K562 (cell line): ENCODE results near the gene STMN3. TPM values are rescaled to one million over a fixed set of nuclear protein-coding genes. Genes with fewer than 3 reads are reported as not detected.

Experiments used
- ATAC-seq: fragments of 200-7000 bp; cut with Tn5 transposase; 3 replicates; pipeline ENCODE4 v1.9.1; 2020; ENCODE audit warnings: moderate library complexity
- BruUV-seq: library from RNA; stranded (reverse); fragments of 400-500 nt; replicated peaks from 2 replicates; lab custom pipeline; 2021; lab: Mats Ljungman, UMichigan
- CTCF ChIA-PET: fragments of 300-600 bp; formaldehyde crosslinking; extraction: SDS; loops from one replicate; lab custom pipeline; 2021; ENCODE audit warnings: low intra/inter-chr PET ratio; lab: Yijun Ruan, JAX
- POLR2A ChIA-PET: fragments of 300-600, 350-650 bp; sonication (Branson Sonifier 250); formaldehyde crosslinking; extraction: SDS; loops from one replicate; lab custom pipeline; 2021; ENCODE audit warnings: antibody characterized with exemption, inconsistent platforms; lab: Yijun Ruan, JAX
- DNase-seq, 4 experiments: peaks; one replicate each; pipeline versions ENCODE4 v3.0.0 to v3.0.0-alpha.2; 2011 to 2018; ENCODE audit warnings: low spot score in 3 of 4, mixed read lengths in 3 of 4; ENCODE audit errors: extremely low read depth in 1 of 4
- FAIRE-seq: peaks from 2 replicates; lab custom pipeline; 2011; peaks lifted over from hg19 to GRCh38; lab: Jason Lieb, UNC
- H2AFZ ChIP-seq: 2 replicates; pipeline ENCODE4 v1.6.0; 2011; ENCODE audit warnings: low read depth, low read length, control low read depth, inconsistent platforms
- H3K27ac ChIP-seq: fragments of 200-600 bp; 3 replicates; pipeline ENCODE4 v1.8.0; 2011; ENCODE audit warnings: low read depth, mild to moderate bottlenecking, control low read depth, inconsistent platforms, low read length, moderate library complexity, mixed read lengths; ENCODE audit errors: extremely low read depth
- H3K27me3 ChIP-seq, 2 experiments: fragments of 300-600 bp in 1 of 2; 2 replicates in 1 of 2; 3 replicates in 1 of 2; pipeline versions ENCODE4 v1.6.0 to v1.8.0; 2011; ENCODE audit warnings: inconsistent platforms in 2 of 2, low read length in 2 of 2, mild to moderate bottlenecking in 1 of 2, mixed read lengths in 1 of 2, moderate library complexity in 1 of 2; ENCODE audit not compliant: control insufficient read depth in 2 of 2, insufficient read depth in 2 of 2
- H3K36me3 ChIP-seq: fragments of 300-600 bp; 3 replicates; pipeline ENCODE4 v1.8.0; 2011; ENCODE audit warnings: mild to moderate bottlenecking, low read length, inconsistent platforms; ENCODE audit not compliant: control insufficient read depth, insufficient read depth
- H3K4me1 ChIP-seq, 2 experiments: fragments of 200-600 bp in 1 of 2; replicated peaks in 1 of 2; 2 replicates in 1 of 2; 3 replicates in 1 of 2; pipeline versions ENCODE4 v1.5.1 to v1.8.0; 2011; ENCODE audit warnings: inconsistent platforms in 2 of 2, low read length in 2 of 2, mild to moderate bottlenecking in 1 of 2, mixed read lengths in 1 of 2, moderate library complexity in 1 of 2; ENCODE audit not compliant: control insufficient read depth in 2 of 2, insufficient read depth in 2 of 2
- H3K4me2 ChIP-seq: 2 replicates; pipeline ENCODE4 v1.6.1; 2011; ENCODE audit warnings: low read length, control low read depth, inconsistent platforms, mixed read lengths; ENCODE audit not compliant: insufficient read depth
- H3K4me3 ChIP-seq: fragments of 200-600 bp; sonication (generic), shearing (Covaris generic); 2 replicates; pipeline ENCODE4 v1.5.1; 2016; ENCODE audit warnings: control low read depth, inconsistent platforms
- H3K79me2 ChIP-seq: fragments of 200-600 bp; 3 replicates; pipeline ENCODE4 v1.8.0; 2011; ENCODE audit warnings: low read length, inconsistent platforms; ENCODE audit not compliant: control insufficient read depth, insufficient read depth
- H3K9ac ChIP-seq, 2 experiments: 2 replicates each; pipeline versions ENCODE4 v1.6.0 to v1.6.1; 2011; ENCODE audit warnings: low read depth in 2 of 2, low read length in 2 of 2, control low read depth in 1 of 2, inconsistent platforms in 1 of 2, mild to moderate bottlenecking in 1 of 2, mixed read lengths in 1 of 2; ENCODE audit not compliant: insufficient read depth in 1 of 2
- H3K9me1 ChIP-seq: one replicate; pipeline ENCODE4 v1.6.0; 2011; ENCODE audit warnings: inconsistent platforms, mild to moderate bottlenecking, low read length, moderate library complexity; ENCODE audit not compliant: control insufficient read depth, insufficient read depth
- H3K9me3 ChIP-seq: replicated peaks from 2 replicates; pipeline ENCODE4 v1.5.1; 2011; ENCODE audit warnings: low read depth, low read length, inconsistent platforms; ENCODE audit not compliant: control insufficient read depth, insufficient read depth
- H4K20me1 ChIP-seq: replicated peaks from 2 replicates; pipeline ENCODE4 v1.6.1; 2011; ENCODE audit warnings: low read length, inconsistent platforms, mixed read lengths; ENCODE audit not compliant: control insufficient read depth, insufficient read depth
- HDAC1 ChIP-seq, 2 experiments: fragments of 450-650 bp; IDR thresholded peaks; 2 replicates each; pipeline ENCODE4 v1.6.1; 2016 to 2017; ENCODE audit warnings: inconsistent platforms in 1 of 2, mild to moderate bottlenecking in 1 of 2, moderate library complexity in 1 of 2
- RBM17 ChIP-seq: fragments of 200-400 bp; formaldehyde crosslinking; IDR thresholded peaks from 2 replicates; pipeline ENCODE4 v1.6.1; 2017; ENCODE audit warnings: low read depth, mild to moderate bottlenecking, low read length, borderline replicate concordance
- TBP ChIP-seq: optimal IDR thresholded peaks from 2 replicates; pipeline ENCODE3; 2011; ENCODE audit warnings: low read depth, low read length, improper control_type of control experiment
- ZNF12 ChIP-seq: sonication (generic); formaldehyde crosslinking; IDR thresholded peaks from 2 replicates; pipeline ENCODE4 v1.4.0; 2020; ENCODE audit warnings: mild to moderate bottlenecking, missing genetic modification reagents
- WGBS: fragments of 100-300 bp; shearing (Covaris generic); methylation state at CpG from one replicate; pipeline ENCODE4 v1.1.6; 2016; ENCODE audit warnings: low coverage, mixed read lengths; ENCODE audit not compliant: insufficient coverage; ENCODE audit errors: missing lambda C conversion rate; 5-methylcytosine and 5-hydroxymethylcytosine counted together
- in situ Hi-C: fragments of 300-500 bp; cut with MboI; formaldehyde crosslinking; loops from 4 replicates; pipeline ENCODE4 v1.15.0; 2018; ENCODE audit warnings: inconsistent platforms, mixed read lengths
- intact Hi-C: fragments of 100-400 bp; cut with micrococcal nuclease; formaldehyde crosslinking; loops from 2 replicates; pipeline ENCODE4 v1.14.2; 2022
- polyA plus RNA-seq, 8 experiments: library from polyadenylated mRNA; depleted of rRNA in 4 of 8; stranded (reverse) in 5 of 8; unstranded in 3 of 8; fragments of >200 nt; fragmentation: Nextera tagmentation in 2 of 8; fragmentation: Illumina TruSeq in 1 of 8; extraction: Ambion mirVana in 2 of 8; extraction: Trizol in 1 of 8; gene quantifications; 2 replicates each; pipeline versions ENCODE4 v1.2.1 to v1.2.3, GENCODE V29; 2011 to 2014; ENCODE audit warnings: inconsistent platforms in 1 of 8, missing spikeins in 1 of 8
- total RNA-seq, 7 experiments: library from RNA; depleted of rRNA in 6 of 7; stranded (reverse); fragments of >200 nt in 6 of 7; fragmentation: Illumina TruSeq in 2 of 7; extraction: Trizol in 2 of 7; gene quantifications; 2 replicates each; pipeline versions ENCODE4 v1.2.1 to v1.2.3, GENCODE V29; 2011 to 2021; ENCODE audit warnings: low replicate concordance in 1 of 7
- TF ChIP-seq, protein P1 (sequence below), 2 experiments: fragments of 450-650 bp in 1 of 2; sonication (generic) in 1 of 2; formaldehyde crosslinking in 1 of 2; IDR thresholded peaks in 1 of 2; conservative IDR thresholded peaks in 1 of 2; 2 replicates each; pipeline versions ENCODE4 v1.6.1 to v1.8.1; 2016 to 2023; ENCODE audit warnings: mild to moderate bottlenecking in 2 of 2, moderate library complexity in 2 of 2, inconsistent platforms in 1 of 2, missing genetic modification reagents in 1 of 2

STMN3 gene
- total and polyA plus RNA-seq, 9 of the 15 experiments (the other 6 are each of a cell fraction or from before 2014, with no cell fraction given), result 0.70 to 65.6 (median 29.4) TPM

DNA sequence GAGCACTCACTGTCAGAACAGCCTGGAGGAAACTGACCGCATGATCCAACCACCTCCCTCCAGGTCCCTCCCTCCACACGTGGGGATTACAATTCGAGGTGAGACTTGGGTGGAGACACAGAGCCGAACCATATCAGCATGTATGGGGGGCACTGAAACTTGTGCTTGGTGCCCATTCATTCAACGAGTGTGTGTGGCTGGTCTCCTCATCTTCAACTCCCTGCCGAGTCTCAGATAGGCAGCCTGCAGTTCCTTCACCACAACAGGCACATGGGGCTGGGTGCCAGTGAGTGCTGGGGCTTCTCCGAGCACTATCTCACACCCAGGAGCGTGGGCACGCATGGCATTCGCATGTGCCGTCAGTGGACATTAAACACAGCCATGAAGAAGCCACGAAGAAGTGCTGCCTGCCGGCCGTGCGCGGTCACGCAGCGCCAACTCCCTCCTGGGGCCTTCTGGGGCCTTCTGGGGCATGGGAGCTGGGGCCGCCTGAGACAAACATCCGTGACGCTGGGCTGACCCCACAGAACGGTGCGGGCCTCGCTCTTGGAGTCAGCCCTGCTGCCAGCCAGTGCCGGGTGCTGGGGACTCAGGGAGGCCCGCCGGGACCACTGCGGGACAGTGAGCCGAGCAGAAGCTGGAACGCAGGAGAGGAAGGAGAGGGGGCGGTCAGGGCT is 4.2 kb upstream of the STMN3 start (continued):
- TF ChIP-seq HDAC1 (IDR thresholded peaks at IDR 0.05), result peak in 1 of 2 experiments; percentile 20; a peak in 1 of 4 replicates

DNA sequence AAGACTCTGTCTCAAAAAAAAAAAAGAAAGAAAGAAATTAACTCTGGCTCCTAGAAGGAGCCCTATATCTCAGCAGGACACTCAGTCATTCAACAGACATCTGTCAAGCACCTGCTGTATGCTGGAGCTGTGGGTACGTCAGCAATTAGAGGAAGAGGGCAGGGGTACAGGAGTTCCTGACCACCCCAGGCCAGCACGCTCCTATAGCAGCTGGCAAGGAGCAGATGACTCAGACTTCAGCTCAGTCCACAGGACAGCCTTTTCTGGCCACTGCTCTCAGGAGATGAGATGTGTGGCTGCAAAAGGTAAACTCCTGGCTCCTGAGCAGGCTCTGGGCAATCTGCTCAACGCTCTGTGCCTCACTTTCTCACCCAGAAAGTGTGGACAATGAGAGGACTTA is 3.2 kb upstream of the STMN3 start:
- no peaks in the 10 kb centered on the region for H3K9me1 ChIP-seq
- H3K9ac ChIP-seq, result peak overlapping the region in 1 of 2 experiments; percentile 100; a peak in 2 of 4 replicates
- H3K4me3 ChIP-seq, result no peak overlapping the region
- H3K27me3 ChIP-seq, result no peaks in the 10 kb centered on the region
- DNase-seq, result peak in 3 of 4 experiments; percentile 5 to 35 (median 20)
- no peak for FAIRE-seq
- H2AFZ ChIP-seq, result no peak overlapping the region
- no peaks in the 10 kb centered on the region; the same call in 1 of the 2 replicates for H4K20me1 ChIP-seq
- no peak overlapping the region for H3K27ac ChIP-seq
- peaks cover 42% of the 10 kb centered on the region for H3K79me2 ChIP-seq
- peaks cover 28 to 72% of the 10 kb centered on the region in 2 experiments for H3K4me1 ChIP-seq
- intact Hi-C loops, result loop anchor here (10.0 kb wide), 1 partner anchor 122 kb away; the partner anchor contains the start of gene PTK6
- no peak for ATAC-seq
- in situ Hi-C loops, result no loop called here
- TF ChIP-seq, protein P1, sequence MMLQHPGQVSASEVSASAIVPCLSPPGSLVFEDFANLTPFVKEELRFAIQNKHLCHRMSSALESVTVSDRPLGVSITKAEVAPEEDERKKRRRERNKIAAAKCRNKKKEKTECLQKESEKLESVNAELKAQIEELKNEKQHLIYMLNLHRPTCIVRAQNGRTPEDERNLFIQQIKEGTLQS (IDR thresholded peaks at IDR 0.05), result 0 out of 2 replicates have a peak, but pooled peaks have one; percentile 24
- TF ChIP-seq, protein P1 (CRISPR knock-in tag; conservative IDR thresholded peaks at IDR 0.05), result no peak
- peak; percentile 58; the same call in 1 of the 2 replicates for TF ChIP-seq ZNF12 (CRISPR knock-in tag)
- TF ChIP-seq TBP, result peak; percentile 7
- no peak for TF ChIP-seq RBM17
- H3K4me2 ChIP-seq, result peak overlapping the region; percentile 34; the same call in 1 of the 2 replicates
- ChIA-PET CTCF (no interaction called here), POLR2A (interaction anchor here (0.6 to 0.7 kb wide), 2 partner anchors 14 to 103 kb away, joined by 3 to 5 read pairs; no protein-coding TSS in a partner anchor)
- peaks cover 21% of the 10 kb centered on the region; the same call in 2 of the 3 replicates for H3K36me3 ChIP-seq
- no peaks in the 10 kb centered on the region for H3K9me3 ChIP-seq
- WGBS, result 51% methylated on average over 3 of the region's 3 CpGs
- BruUV-seq, result no TSS peak
